Measurements from ENCODE around the gene RUFY4.

- TF ChIP-seq CTCF (IDR thresholded peaks at IDR 0.05; ENCODE audit: borderline replicate concordance, extremely low read depth, low read length, poor library complexity, severe bottlenecking) (no peak), EZH2 (IDR thresholded peaks at IDR 0.05; ENCODE audit: borderline replicate concordance, low read depth, low read length, severe bottlenecking) (no peak)
Measured at GRCh38 chr2:218039171-218039570, 29.9 kb upstream of the RUFY4 start.

All from DND-41 (cell line).